Cardiac fibroblast (primary cell): ENCODE measurements around the gene KMT2E.
"Not testable (repeated sequence)": the region's sequence is repeated elsewhere in the genome, so short reads cannot be mapped to it uniquely, and the experiment has no call there.

Experiments
- DNase-seq, 2 donors: peaks; one replicate each; pipeline versions ENCODE4 v3.0.0 to v3.0.0-alpha.2; 2010; ENCODE audit warnings: low read depth in 2 of 2
- H3K4me3 ChIP-seq, 2 donors: replicated peaks in 1 of 2; 1 replicate in 1 of 2; 2 replicates in 1 of 2; pipeline ENCODE4 v1.5.1; 2011; ENCODE audit warnings: low read depth in 2 of 2, low read length in 2 of 2, mild to moderate bottlenecking in 2 of 2, moderate library complexity in 1 of 2
- TF ChIP-seq, protein P1 (sequence below): IDR thresholded peaks from one replicate; pipeline ENCODE4 v1.5.1; 2011; ENCODE audit warnings: low read depth, mild to moderate bottlenecking, low read length, inconsistent platforms

Gene KMT2E

GRCh38 chr7:104982308-104983075, 31.5 kb upstream of the KMT2E start:
- H3K4me3 ChIP-seq = peak overlapping the region in 1 of 2 donors; percentile 57
- TF ChIP-seq, protein P1, sequence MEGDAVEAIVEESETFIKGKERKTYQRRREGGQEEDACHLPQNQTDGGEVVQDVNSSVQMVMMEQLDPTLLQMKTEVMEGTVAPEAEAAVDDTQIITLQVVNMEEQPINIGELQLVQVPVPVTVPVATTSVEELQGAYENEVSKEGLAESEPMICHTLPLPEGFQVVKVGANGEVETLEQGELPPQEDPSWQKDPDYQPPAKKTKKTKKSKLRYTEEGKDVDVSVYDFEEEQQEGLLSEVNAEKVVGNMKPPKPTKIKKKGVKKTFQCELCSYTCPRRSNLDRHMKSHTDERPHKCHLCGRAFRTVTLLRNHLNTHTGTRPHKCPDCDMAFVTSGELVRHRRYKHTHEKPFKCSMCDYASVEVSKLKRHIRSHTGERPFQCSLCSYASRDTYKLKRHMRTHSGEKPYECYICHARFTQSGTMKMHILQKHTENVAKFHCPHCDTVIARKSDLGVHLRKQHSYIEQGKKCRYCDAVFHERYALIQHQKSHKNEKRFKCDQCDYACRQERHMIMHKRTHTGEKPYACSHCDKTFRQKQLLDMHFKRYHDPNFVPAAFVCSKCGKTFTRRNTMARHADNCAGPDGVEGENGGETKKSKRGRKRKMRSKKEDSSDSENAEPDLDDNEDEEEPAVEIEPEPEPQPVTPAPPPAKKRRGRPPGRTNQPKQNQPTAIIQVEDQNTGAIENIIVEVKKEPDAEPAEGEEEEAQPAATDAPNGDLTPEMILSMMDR = no peak
- DNase-seq = peak in 1 of 2 donors; percentile 42

DNA sequence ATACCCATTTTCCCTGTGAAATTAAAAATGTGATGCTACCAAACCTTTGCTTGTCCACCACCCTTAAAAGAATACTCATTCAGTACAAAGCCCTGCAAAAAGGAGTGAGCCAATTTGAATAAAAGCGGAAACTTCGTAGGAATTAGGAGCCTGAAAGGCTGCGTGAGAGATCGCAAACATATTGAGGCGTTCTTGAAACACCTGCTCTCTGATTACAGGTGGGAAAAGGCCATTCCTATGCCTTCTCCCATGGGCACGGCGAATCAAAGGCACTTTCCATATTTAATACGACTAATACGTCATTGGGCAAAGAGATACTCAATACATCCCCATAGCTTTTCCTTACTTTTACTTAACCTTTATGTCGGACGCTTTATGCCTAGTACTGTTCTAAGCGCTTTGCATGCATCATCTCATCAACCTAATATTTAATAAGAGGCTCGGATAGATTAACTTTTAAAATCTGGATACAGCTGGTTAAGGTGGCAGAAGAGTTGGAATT, 30.9 kb upstream of the KMT2E start:
- TF ChIP-seq, protein P1 = no peak
- no peak for DNase-seq
- peak overlapping the region; percentile 48 to 57 for H3K4me3 ChIP-seq

DNA sequence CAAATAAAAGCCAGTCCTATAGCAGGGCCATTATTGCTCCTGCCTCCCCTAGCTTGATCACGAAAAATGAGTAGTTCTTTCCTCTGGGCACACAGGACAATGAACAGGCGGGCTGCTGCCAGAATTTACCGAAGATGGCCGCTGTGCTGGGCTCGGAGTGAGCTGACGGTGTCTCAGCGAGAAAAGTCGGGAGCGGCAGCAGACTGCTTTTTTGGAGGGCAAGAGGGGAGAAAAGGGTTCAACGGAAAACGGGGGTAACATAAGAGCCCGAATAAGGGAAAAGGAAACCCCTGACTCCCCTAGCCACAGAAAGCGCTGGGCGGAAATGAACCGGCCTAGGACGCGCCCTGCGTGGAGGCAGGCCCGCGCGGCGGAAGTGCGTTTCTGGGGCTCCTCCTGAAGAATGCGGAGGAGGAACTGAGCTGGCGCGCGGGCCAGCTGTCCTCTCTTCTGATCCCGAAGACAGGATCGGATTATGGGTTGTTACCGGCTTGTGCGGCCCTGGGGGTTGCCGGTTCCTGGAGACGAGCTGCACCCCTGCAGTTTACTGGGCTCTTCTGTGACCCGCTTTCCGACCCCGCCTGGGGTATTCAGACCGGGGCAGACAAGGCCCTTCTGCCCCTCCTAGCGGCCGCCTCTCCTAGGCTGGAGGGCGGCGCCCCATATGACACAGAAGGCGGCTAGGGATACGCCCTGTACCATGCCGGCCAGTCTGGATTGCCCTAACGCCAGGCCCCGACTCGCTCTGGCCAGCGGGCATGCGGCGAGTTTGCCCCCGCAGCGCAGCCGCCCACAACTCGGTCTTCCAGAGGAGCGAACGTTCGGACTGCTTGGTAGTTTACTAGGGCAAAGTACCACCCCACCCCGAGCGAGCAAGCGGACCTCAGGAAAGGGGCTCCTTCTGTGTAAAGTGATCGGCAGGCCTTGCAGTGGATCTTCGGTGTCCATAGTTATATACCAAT, 30.1 kb upstream of the KMT2E start:
- TF ChIP-seq, protein P1 = peak; percentile 46
- DNase-seq = peak; percentile 91 to 92
- H3K4me3 ChIP-seq = peak overlapping the region; percentile 48 to 57

DNA sequence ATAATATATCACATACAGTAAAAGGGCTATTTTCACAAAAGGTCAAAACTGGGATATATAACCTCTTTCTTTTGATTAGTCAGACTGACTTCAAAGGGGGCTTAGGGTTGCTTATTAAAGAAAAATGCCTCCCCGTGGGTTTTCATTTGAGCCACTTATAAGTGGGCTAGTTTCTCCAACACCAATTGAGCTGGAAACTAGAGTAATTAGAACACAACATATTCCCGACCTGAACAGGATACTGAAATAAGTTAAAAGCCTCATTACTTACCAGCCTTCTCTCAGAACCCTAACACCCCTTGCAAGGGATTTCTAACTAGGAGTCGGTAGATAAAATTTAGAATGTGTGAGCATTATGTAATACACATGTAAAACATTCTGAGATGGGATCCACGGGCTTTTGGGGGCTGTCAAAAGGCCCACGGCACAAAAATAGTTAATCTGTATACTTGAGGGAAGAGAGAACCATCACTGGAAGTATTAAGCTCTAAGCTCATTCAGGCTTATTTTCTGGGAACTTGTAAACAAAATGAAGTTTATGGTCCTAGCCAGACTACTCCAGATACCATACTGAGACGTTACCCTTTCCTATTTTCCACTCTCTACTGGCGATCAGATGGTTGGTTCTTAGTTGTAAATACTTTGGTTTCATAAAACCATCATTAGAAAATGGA, 29.3 kb upstream of the KMT2E start:
- peak overlapping the region in 1 of 2 donors; percentile 57 for H3K4me3 ChIP-seq
- TF ChIP-seq, protein P1 = no peak
- no peak for DNase-seq

GRCh38 chr7:104985259-104985617, 28.8 kb upstream of the KMT2E start:
- H3K4me3 ChIP-seq = no peak overlapping the region
- TF ChIP-seq, protein P1 = no peak

DNA sequence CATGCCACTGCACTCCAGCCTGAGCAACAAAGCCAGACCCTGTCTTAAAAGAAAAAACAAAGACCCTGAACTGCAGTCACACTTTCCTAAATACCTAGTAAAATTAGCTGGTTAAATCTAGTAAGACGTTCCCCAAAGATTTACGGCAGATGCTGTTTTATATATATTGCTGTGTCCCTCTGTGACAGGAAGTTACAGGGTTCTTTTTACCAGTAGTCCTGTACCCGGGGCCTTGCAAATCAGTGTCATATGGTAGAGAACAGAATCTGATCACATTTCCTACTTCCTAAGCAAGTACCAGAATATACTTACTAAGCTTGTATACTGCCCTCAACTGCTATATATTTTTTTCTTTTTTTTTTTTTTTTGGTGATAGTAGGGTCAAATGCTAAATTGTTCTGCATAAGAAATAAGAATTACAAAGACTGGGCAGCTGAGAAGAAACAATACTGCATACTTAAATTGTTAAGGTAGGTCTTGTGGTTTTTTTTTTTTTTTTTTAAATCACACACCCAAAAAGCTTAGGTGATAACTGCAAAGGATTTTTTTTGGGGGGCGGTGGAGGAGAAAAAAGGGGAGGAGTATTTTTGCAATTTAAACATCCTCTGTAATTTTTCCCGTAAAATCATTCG, 27.3 kb upstream of the KMT2E start:
- no peak for DNase-seq
- no peak overlapping the region for H3K4me3 ChIP-seq
- TF ChIP-seq, protein P1 = no peak

More at GRCh38 chr7:104985259-104985617, 28.8 kb upstream of the KMT2E start:
- no peak for DNase-seq

GRCh38 chr7:104987403-104987802, 26.6 kb upstream of the KMT2E start:
- DNase-seq, H3K4me3 ChIP-seq: not testable (repeated sequence)
